ENCODE data around the gene PNMA8A.

Gene PNMA8A

DNA sequence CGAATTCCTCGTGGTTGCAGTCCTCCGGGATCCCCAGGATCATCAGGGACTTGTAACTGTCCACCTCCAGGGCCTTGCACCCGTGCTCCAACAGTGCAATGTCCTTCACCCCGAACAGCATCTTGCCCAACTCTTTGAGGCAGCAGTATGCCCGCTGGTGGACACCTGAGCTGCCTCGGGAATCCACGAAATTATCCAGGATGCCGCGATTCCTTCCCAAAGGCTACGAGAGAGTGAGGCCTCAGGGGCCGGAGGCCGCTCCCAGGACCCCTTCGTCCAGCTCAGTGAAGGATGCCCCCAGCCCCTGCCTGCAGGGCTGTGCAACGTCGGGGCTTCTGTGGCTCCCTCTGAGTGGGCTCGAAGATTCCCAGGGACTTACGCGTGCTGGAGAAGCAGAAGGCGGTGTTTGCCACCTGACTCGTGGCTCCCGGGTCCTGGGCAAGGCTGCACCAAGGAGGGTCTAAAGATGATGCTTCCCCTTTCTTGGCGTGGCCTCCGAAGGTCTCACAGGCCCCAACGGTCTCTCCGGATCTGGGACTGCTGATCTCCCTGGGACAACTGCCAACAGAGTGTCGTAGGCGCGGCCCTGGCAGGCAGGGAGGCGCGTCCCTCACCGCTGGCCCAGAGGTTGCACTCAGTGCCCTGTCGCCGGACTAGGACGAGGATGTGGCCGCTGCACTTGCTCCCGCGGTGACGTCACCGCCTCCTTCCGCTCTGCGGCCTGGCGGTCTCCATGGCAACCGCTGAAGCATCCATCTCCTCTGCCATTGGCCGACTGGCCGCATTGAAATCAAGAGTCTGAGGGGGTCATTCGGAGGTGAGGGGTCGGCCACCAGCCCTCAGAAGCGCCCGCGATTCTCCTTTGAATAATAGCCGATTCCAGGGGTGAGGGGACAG, 42.9 kb downstream of the PNMA8A start, which contains the start of gene PNMA8C:
PNMA8C (minus strand) TSS at position 698 of the 897 bp plus-strand sequence; CDS start at position 121, 577 bp downstream.
- no peak for DNase-seq (ENCODE audit: low read depth in 2 of 2)

DNA sequence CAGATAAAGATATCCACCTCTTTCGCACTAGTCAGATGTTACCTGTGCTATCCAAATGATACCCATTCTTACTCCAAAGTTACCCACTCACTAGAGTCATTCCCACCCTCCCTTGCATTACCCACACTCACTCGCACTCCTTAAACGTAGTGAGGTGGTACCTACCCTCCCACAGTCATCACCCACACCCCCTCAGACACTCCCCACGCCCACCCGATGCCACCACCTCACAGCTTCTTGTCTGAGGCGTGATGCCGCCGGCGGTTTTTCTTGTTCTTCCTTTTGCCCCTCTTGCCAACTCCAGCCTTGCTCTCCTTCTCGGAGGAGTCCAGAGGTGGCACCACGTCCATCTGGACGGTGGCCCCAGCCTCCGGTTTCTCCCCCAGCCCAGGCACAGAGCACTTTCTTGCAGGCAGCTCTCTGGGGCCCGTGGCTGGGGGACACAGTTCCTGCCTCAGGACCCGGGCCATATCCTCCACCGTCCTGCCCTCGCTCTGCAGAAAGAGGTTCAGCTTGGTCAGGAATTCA, 43.8 kb downstream of the PNMA8A start:
- no peak for DNase-seq (ENCODE audit: low read depth in 2 of 2)

DNA sequence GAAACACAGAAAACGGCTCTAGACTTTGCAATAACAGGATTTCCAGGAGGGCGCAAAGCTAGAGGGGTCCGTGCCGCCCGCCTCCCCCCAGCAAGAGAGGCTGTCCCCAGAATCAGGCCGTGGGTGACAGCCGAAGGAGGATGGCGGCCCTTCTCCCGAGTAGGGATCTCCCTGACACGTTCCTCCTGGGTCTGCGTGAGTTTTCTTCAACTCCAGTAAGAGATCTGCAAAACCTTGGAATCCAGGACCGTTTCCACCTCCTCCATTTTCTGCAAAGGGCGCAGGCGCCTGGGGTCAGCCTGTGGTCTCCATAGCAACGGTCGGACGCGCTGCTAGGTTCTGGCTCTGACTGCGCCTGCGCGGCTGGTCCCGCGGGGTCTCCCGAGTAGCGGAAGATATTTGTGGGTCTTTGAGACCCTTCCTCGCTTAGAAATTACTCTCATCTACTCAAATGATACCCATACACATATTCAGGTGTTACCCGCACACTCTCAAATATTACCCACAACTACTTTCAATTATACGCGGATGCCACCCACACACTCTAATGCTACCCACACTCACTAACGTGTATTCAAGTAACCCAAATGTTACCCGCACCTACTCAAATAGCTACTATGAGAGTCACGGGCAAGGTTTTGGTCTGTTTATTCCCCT, 44.7 kb downstream of the PNMA8A start:
- no peak for DNase-seq (ENCODE audit: low read depth in 2 of 2)

DNA sequence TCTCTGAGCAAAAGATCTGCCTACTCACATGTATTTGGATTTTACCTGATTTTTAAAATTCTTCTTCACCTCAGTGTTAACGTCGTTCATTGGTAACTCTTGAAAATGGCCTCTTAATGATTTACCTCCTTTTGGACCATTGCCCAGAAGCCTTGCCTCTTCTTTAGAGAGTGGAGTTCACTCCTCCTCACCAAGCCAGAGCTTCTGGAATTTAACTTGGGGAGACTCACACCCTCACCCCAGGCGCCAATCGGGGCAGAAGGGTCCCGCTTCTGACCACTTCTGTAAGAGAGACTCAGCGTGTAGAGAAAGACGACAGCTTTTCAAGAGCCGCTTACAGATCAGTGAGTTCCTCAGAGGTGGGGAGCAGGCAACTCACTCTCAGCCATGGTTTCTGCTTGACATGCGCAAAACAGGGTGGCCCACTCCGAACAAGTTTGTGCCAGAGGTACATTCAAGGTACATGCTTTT, 45.3 kb downstream of the PNMA8A start:
- no peak for DNase-seq (ENCODE audit: low read depth in 2 of 2)

DNA sequence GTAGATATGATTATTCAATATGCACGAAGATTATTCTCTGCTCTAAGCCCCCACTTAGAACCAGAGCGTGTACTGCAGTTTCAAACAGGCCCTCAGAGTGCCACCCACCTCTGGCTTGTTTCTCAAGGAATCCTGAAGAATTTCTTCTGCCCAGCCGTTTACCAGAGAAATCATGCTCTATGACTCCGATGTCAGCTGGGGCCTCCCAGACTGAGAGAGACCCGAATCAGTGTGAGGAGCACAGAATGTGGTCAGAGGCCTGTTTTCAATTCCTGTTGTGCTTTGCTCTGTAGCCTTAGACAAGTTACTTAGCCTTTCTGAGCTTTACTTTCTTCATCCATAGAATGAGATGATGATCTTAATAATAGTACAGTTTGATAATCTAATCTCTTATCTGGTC, 48.2 kb downstream of the PNMA8A start:
- DNase-seq (ENCODE audit: low read depth in 2 of 2), result no peak

DNA sequence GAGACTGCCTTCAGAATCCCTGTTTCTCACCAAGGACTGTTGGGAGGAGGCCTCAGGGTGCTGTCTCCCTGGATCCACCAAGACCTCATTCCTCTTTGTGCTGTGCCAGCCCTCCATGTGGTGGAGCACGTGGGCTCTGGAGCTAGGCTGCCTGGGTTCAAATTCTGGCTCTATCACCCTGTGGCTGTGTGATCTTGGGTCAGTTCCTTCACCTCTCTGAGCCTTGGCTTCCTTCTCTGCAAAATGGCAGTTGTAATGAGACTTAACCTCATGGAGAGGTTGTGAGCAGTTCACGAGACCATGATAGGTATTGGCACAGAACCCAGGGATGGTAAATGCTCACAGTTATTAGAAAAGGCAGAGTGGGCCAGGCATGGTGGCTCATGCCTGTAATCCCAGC, 49.0 kb downstream of the PNMA8A start:
- DNase-seq (ENCODE audit: low read depth in 2 of 2), result no peak

DNA sequence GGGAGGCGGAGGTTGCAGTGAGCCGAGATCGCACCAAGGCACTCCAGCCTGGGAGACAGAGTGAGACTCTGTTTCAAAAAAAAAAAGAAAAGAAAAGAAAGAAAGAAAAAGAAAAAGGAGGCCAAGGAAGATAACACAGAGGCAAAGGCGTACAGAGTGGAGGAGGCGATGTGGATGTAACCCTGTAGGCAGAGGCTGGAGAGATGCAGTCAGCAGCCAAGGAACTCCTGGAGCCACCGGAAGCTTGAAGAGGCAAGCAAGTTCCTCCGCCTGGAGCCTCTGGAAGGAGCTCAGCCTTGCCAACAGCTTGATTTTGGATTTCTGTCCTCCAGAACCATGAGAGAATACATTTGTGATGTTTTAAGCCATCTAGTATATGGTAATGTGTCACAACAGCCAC, 51.3 kb downstream of the PNMA8A start:
- DNase-seq (ENCODE audit: low read depth in 2 of 2), result no peak
